Stimulated activated naive B cell treated with anti-CD40 and anti-IgM and Interleukin-4, amounts not matched to agents 10 μg/mL and 1 μg/mL and 100 μg/mL, for 72 hours (primary cell): ENCODE measurements around the gene FAM124A.

Experiments used
- ATAC-seq, 2 donors: fragments of 150-1000 bp; cut with Tn5 transposase; replicated peaks; 2 replicates each; pipeline ENCODE4 v1.10.0; 2021; ENCODE audit warnings: moderate library complexity in 1 of 2
- DNase-seq: peaks from one replicate; pipeline ENCODE4 v3.0.0; 2021
- H3K27ac Mint-ChIP-seq: one replicate; pipeline ENCODE4 v1.8.0; 2022; ENCODE audit warnings: mild to moderate bottlenecking, mixed read lengths
- H3K27me3 Mint-ChIP-seq, 2 donors: one replicate each; pipeline ENCODE4 v1.8.0; 2022; ENCODE audit warnings: mixed read lengths in 2 of 2
- H3K36me3 Mint-ChIP-seq, 2 donors: one replicate each; pipeline ENCODE4 v1.8.0; 2022; ENCODE audit warnings: mixed read lengths in 2 of 2, mild to moderate bottlenecking in 1 of 2
- H3K4me1 Mint-ChIP-seq, 2 donors: one replicate each; pipeline ENCODE4 v1.8.0; 2022; ENCODE audit warnings: mixed read lengths in 2 of 2, mild to moderate bottlenecking in 1 of 2
- H3K4me3 Mint-ChIP-seq, 2 donors: one replicate each; pipeline ENCODE4 v1.8.0; 2022; ENCODE audit warnings: mild to moderate bottlenecking in 2 of 2, mixed read lengths in 2 of 2, moderate library complexity in 1 of 2
- H3K9me3 Mint-ChIP-seq, 2 donors: one replicate each; pipeline ENCODE4 v1.8.0; 2022; ENCODE audit warnings: mixed read lengths in 2 of 2, mild to moderate bottlenecking in 1 of 2

The FAM124A gene

GRCh38 chr13:51305271-51305967 is 83.2 kb downstream of the FAM124A start:
- Mint-ChIP-seq H3K4me1 (no peaks in the 10 kb centered on the region), H3K27ac (no peak overlapping the region), H3K27me3 (no peaks in the 10 kb centered on the region), H3K36me3 (no peaks in the 10 kb centered on the region), H3K4me3 (no peak overlapping the region), H3K9me3 (no peaks in the 10 kb centered on the region)
- no peak for ATAC-seq
- DNase-seq: no peak

GRCh38 chr13:51308781-51309180 is 86.6 kb downstream of the FAM124A start:
- Mint-ChIP-seq H3K4me3 (no peak overlapping the region), H3K27me3 (no peaks in the 10 kb centered on the region), H3K4me1 (no peaks in the 10 kb centered on the region), H3K27ac (no peak overlapping the region), H3K9me3 (no peaks in the 10 kb centered on the region), H3K36me3 (no peaks in the 10 kb centered on the region)
- DNase-seq (no peak), ATAC-seq (no peak)

GRCh38 chr13:51311231-51311630 is 89.0 kb downstream of the FAM124A start:
- Mint-ChIP-seq H3K27me3 (peaks cover 0 to 4% of the 10 kb centered on the region in 2 donors), H3K9me3 (no peaks in the 10 kb centered on the region), H3K27ac (no peak overlapping the region), H3K36me3 (no peaks in the 10 kb centered on the region), H3K4me1 (no peaks in the 10 kb centered on the region), H3K4me3 (no peak overlapping the region)
- no peak for ATAC-seq
- DNase-seq: no peak

- H3K36me3 Mint-ChIP-seq: no peaks in the 10 kb centered on the region
- H3K4me3 Mint-ChIP-seq: no peak overlapping the region
- no peak overlapping the region for H3K27ac Mint-ChIP-seq
- H3K27me3 Mint-ChIP-seq: peaks cover 0 to 4% of the 10 kb centered on the region in 2 donors
- DNase-seq (no peak), ATAC-seq (no peak)
- no peaks in the 10 kb centered on the region for H3K4me1 Mint-ChIP-seq
- no peaks in the 10 kb centered on the region for H3K9me3 Mint-ChIP-seq
Measured at GRCh38 chr13:51311957-51312520, 89.8 kb downstream of the FAM124A start.

- H3K9me3 Mint-ChIP-seq: no peaks in the 10 kb centered on the region
- no peaks in the 10 kb centered on the region for H3K36me3 Mint-ChIP-seq
- peaks cover 0 to 4% of the 10 kb centered on the region in 2 donors for H3K27me3 Mint-ChIP-seq
- no peak overlapping the region for H3K27ac Mint-ChIP-seq
- ATAC-seq: no peak
- no peak overlapping the region for H3K4me3 Mint-ChIP-seq
- no peak for DNase-seq
- no peaks in the 10 kb centered on the region for H3K4me1 Mint-ChIP-seq
Measured at GRCh38 chr13:51313619-51314018, 91.4 kb downstream of the FAM124A start.

GRCh38 chr13:51317262-51317661 is 95.1 kb downstream of the FAM124A start:
- DNase-seq: no peak
- ATAC-seq: peak; percentile 88
- Mint-ChIP-seq H3K27me3 (peaks cover 0 to 4% of the 10 kb centered on the region in 2 donors), H3K27ac (no peak overlapping the region), H3K36me3 (no peaks in the 10 kb centered on the region), H3K4me3 (no peak overlapping the region), H3K4me1 (no peaks in the 10 kb centered on the region), H3K9me3 (no peaks in the 10 kb centered on the region)

- Mint-ChIP-seq H3K9me3 (no peaks in the 10 kb centered on the region), H3K27me3 (peaks cover 0 to 4% of the 10 kb centered on the region in 2 donors), H3K4me1 (no peaks in the 10 kb centered on the region), H3K4me3 (no peak overlapping the region), H3K27ac (no peak overlapping the region), H3K36me3 (no peaks in the 10 kb centered on the region)
- no peak for DNase-seq
- no peak for ATAC-seq
Measured at GRCh38 chr13:51318015-51318414, 95.8 kb downstream of the FAM124A start.

GRCh38 chr13:51318876-51319275 is 96.7 kb downstream of the FAM124A start:
- Mint-ChIP-seq H3K27me3 (peaks cover 3 to 4% of the 10 kb centered on the region in 2 donors), H3K9me3 (no peaks in the 10 kb centered on the region), H3K4me1 (no peaks in the 10 kb centered on the region), H3K4me3 (no peak overlapping the region), H3K27ac (no peak overlapping the region), H3K36me3 (no peaks in the 10 kb centered on the region)
- DNase-seq (no peak), ATAC-seq (no peak)

- H3K36me3 Mint-ChIP-seq: peaks cover 0 to 2% of the 10 kb centered on the region in 2 donors
- no peak overlapping the region for H3K4me3 Mint-ChIP-seq
- DNase-seq (no peak), ATAC-seq (no peak)
- H3K9me3 Mint-ChIP-seq: no peaks in the 10 kb centered on the region
- peaks cover 3 to 6% of the 10 kb centered on the region in 2 donors for H3K27me3 Mint-ChIP-seq
- no peak overlapping the region for H3K27ac Mint-ChIP-seq
- H3K4me1 Mint-ChIP-seq: peaks cover 2 to 6% of the 10 kb centered on the region in 2 donors
Measured at GRCh38 chr13:51321836-51322235, 99.6 kb downstream of the FAM124A start.

- Mint-ChIP-seq H3K4me3 (no peak overlapping the region), H3K9me3 (no peaks in the 10 kb centered on the region), H3K36me3 (peaks cover 0 to 2% of the 10 kb centered on the region in 2 donors), H3K27me3 (peaks cover 3 to 6% of the 10 kb centered on the region in 2 donors), H3K4me1 (peaks cover 2 to 6% of the 10 kb centered on the region in 2 donors), H3K27ac (no peak overlapping the region)
- DNase-seq (no peak), ATAC-seq (no peak)
Measured at GRCh38 chr13:51322826-51323225, 100.6 kb downstream of the FAM124A start.

GRCh38 chr13:51323824-51324511 is 101.8 kb downstream of the FAM124A start:
- Mint-ChIP-seq H3K9me3 (no peaks in the 10 kb centered on the region), H3K36me3 (peaks cover 0 to 2% of the 10 kb centered on the region in 2 donors), H3K27ac (no peak overlapping the region), H3K27me3 (peaks cover 3 to 6% of the 10 kb centered on the region in 2 donors), H3K4me3 (no peak overlapping the region), H3K4me1 (peaks cover 2 to 6% of the 10 kb centered on the region in 2 donors)
- ATAC-seq (no peak), DNase-seq (no peak)

GRCh38 chr13:51324714-51325420 is 102.7 kb downstream of the FAM124A start:
- H3K4me3 Mint-ChIP-seq: no peak overlapping the region

GRCh38 chr13:51325837-51326236 is 103.6 kb downstream of the FAM124A start:
- Mint-ChIP-seq H3K4me3 (no peak overlapping the region), H3K27me3 (peaks cover 3 to 6% of the 10 kb centered on the region in 2 donors), H3K9me3 (no peaks in the 10 kb centered on the region), H3K36me3 (peaks cover 0 to 2% of the 10 kb centered on the region in 2 donors), H3K27ac (no peak overlapping the region), H3K4me1 (peaks cover 6 to 11% of the 10 kb centered on the region in 2 donors)
- DNase-seq (no peak), ATAC-seq (no peak)

More at GRCh38 chr13:51324714-51325420, 102.7 kb downstream of the FAM124A start:
- peaks cover 0 to 2% of the 10 kb centered on the region in 2 donors for H3K36me3 Mint-ChIP-seq
- peaks cover 3 to 6% of the 10 kb centered on the region in 2 donors for H3K27me3 Mint-ChIP-seq
- no peaks in the 10 kb centered on the region for H3K9me3 Mint-ChIP-seq
- ATAC-seq: peak; percentile 54 to 56
- H3K4me1 Mint-ChIP-seq: peaks cover 2 to 6% of the 10 kb centered on the region in 2 donors
- no peak overlapping the region for H3K27ac Mint-ChIP-seq
- no peak for DNase-seq

- H3K9me3 Mint-ChIP-seq: no peaks in the 10 kb centered on the region
- H3K4me1 Mint-ChIP-seq: peaks cover 15 to 21% of the 10 kb centered on the region in 2 donors
- H3K4me3 Mint-ChIP-seq: no peak overlapping the region
- no peak overlapping the region for H3K27ac Mint-ChIP-seq
- ATAC-seq (no peak), DNase-seq (no peak)
- H3K27me3 Mint-ChIP-seq: peaks cover 3 to 6% of the 10 kb centered on the region in 2 donors
- H3K36me3 Mint-ChIP-seq: peaks cover 0 to 2% of the 10 kb centered on the region in 2 donors
Measured at GRCh38 chr13:51326777-51327176, 104.6 kb downstream of the FAM124A start.
